ENCODE data around the gene PLOD1. TPM values are rescaled to one million over a fixed set of nuclear protein-coding genes. Genes with fewer than 3 reads are reported as not detected.

PLOD1 gene
- total and polyA plus RNA-seq, 10 of the 15 experiments (the other 5 are each of a cell fraction or from before 2014, with no cell fraction given), result 10.6 to 42.6 (median 29.3) TPM

DNA sequence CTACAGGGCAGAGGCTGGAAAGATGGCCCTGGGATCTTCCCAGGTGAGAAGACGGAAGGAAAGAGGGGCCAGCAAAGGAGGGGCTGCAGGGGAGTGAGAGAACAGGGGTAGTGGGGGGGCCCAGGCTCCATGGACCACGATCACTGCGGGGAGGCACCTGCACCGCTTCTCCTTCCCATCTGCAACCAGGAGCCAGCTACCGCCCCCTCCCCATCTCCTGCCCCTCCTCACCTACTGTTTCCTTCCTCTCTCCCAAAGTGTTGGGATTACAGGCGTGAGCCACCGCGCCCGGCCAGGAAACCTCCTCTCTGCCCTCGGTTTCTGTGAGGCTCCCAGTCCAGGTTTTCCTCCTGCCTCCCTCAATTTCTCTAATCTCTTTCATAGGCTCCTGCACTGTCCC is 27.6 kb upstream of the PLOD1 start:
- H3K4me1 ChIP-seq (ENCODE audit: control insufficient read depth, insufficient read depth, low read length), result no peaks in the 10 kb centered on the region
- DNase-seq (ENCODE audit: low read depth, low spot score), result no peak
- ChIA-PET POLR2A (interaction anchor here (0.6 kb wide), 1 partner anchor 100 kb away, joined by 4 read pairs; no protein-coding TSS in a partner anchor), SMC1A (ENCODE audit: uncharacterized antibody, unreplicated experiment) (interaction anchor here (0.8 kb wide), 1 partner anchor 75 kb away, joined by 3 read pairs; no protein-coding TSS in a partner anchor), RAD21 (ENCODE audit: unreplicated experiment) (no interaction called here), CTCF (no interaction called here)
- intact Hi-C loops (cut with micrococcal nuclease; ENCODE audit: unreplicated experiment), result loop anchor here (1.0 to 10.0 kb wide), 3 partner anchors 69 to 1432 kb away; partner anchors contain the start of genes DFFA and PEX14
- H3K9me3 ChIP-seq (replicated peaks; ENCODE audit: control insufficient read depth, insufficient read depth, low read length), result no peaks in the 10 kb centered on the region
- no peak overlapping the region for H3K4me3 ChIP-seq
- no peaks in the 10 kb centered on the region for H3K36me3 ChIP-seq (ENCODE audit: control insufficient read depth in 2 of 2, insufficient read depth in 2 of 2, low read length in 1 of 2)
- no peak overlapping the region for H2AFZ ChIP-seq (ENCODE audit: control insufficient read depth, low read depth, low read length)
- FAIRE-seq, result no peak
- in situ Hi-C loops (cut with MboI), result no loop called here
- no peaks in the 10 kb centered on the region for H3K27me3 ChIP-seq (replicated peaks in 1 of 2; ENCODE audit: control insufficient read depth in 2 of 2, insufficient read depth in 2 of 2, low read length in 1 of 2)
- no peak overlapping the region for H3K9ac ChIP-seq (ENCODE audit: control insufficient read depth, insufficient read depth, low read length)
- no peaks in the 10 kb centered on the region for H3K79me2 ChIP-seq (ENCODE audit: control insufficient read depth, insufficient read depth, low read length)
- H3K27ac ChIP-seq (ENCODE audit: control insufficient read depth, insufficient read depth), result no peak overlapping the region
- H3K4me2 ChIP-seq (ENCODE audit: control insufficient read depth, insufficient read depth), result no peak overlapping the region
- no peak for ATAC-seq
- no peaks in the 10 kb centered on the region for H4K20me1 ChIP-seq (ENCODE audit: control insufficient read depth, insufficient read depth)
- 79% methylated on average over 10 of the region's 10 CpGs for WGBS (ENCODE audit: insufficient coverage, insufficient replicate concordance, low lambda C conversion rate, missing lambda C conversion rate)
- TF ChIP-seq, protein P1, sequence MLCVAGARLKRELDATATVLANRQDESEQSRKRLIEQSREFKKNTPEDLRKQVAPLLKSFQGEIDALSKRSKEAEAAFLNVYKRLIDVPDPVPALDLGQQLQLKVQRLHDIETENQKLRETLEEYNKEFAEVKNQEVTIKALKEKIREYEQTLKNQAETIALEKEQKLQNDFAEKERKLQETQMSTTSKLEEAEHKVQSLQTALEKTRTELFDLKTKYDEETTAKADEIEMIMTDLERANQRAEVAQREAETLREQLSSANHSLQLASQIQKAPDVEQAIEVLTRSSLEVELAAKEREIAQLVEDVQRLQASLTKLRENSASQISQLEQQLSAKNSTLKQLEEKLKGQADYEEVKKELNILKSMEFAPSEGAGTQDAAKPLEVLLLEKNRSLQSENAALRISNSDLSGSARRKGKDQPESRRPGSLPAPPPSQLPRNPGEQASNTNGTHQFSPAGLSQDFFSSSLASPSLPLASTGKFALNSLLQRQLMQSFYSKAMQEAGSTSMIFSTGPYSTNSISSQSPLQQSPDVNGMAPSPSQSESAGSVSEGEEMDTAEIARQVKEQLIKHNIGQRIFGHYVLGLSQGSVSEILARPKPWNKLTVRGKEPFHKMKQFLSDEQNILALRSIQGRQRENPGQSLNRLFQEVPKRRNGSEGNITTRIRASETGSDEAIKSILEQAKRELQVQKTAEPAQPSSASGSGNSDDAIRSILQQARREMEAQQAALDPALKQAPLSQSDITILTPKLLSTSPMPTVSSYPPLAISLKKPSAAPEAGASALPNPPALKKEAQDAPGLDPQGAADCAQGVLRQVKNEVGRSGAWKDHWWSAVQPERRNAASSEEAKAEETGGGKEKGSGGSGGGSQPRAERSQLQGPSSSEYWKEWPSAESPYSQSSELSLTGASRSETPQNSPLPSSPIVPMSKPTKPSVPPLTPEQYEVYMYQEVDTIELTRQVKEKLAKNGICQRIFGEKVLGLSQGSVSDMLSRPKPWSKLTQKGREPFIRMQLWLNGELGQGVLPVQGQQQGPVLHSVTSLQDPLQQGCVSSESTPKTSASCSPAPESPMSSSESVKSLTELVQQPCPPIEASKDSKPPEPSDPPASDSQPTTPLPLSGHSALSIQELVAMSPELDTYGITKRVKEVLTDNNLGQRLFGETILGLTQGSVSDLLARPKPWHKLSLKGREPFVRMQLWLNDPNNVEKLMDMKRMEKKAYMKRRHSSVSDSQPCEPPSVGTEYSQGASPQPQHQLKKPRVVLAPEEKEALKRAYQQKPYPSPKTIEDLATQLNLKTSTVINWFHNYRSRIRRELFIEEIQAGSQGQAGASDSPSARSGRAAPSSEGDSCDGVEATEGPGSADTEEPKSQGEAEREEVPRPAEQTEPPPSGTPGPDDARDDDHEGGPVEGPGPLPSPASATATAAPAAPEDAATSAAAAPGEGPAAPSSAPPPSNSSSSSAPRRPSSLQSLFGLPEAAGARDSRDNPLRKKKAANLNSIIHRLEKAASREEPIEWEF (IDR thresholded peaks at IDR 0.05; ENCODE audit: insufficient replicate concordance, low read depth, low read length), result no peak
- TF ChIP-seq WRNIP1 (IDR thresholded peaks at IDR 0.05; ENCODE audit: borderline replicate concordance, low read depth, low read length), result no peak
- TF ChIP-seq PAX8 (IDR thresholded peaks at IDR 0.05), result no peak
- no peak for TF ChIP-seq BMI1 (IDR thresholded peaks at IDR 0.05; ENCODE audit: borderline replicate concordance)
- TF ChIP-seq NR2F1 (conservative IDR thresholded peaks at IDR 0.05), result no peak
- TF ChIP-seq SRF (IDR thresholded peaks at IDR 0.05; ENCODE audit: low read depth in 2 of 2, low read length in 2 of 2), result no peak
- no peak for TF ChIP-seq TCF7 (IDR thresholded peaks at IDR 0.05; ENCODE audit: borderline replicate concordance)
- TF ChIP-seq, protein P2, sequence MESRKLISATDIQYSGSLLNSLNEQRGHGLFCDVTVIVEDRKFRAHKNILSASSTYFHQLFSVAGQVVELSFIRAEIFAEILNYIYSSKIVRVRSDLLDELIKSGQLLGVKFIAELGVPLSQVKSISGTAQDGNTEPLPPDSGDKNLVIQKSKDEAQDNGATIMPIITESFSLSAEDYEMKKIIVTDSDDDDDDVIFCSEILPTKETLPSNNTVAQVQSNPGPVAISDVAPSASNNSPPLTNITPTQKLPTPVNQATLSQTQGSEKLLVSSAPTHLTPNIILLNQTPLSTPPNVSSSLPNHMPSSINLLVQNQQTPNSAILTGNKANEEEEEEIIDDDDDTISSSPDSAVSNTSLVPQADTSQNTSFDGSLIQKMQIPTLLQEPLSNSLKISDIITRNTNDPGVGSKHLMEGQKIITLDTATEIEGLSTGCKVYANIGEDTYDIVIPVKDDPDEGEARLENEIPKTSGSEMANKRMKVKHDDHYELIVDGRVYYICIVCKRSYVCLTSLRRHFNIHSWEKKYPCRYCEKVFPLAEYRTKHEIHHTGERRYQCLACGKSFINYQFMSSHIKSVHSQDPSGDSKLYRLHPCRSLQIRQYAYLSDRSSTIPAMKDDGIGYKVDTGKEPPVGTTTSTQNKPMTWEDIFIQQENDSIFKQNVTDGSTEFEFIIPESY (IDR thresholded peaks at IDR 0.05), result no peak
- TF ChIP-seq EZH2 (IDR thresholded peaks at IDR 0.05; ENCODE audit: borderline replicate concordance, control insufficient read depth, low read depth, low read length), result no peak
- TF ChIP-seq, protein P3, sequence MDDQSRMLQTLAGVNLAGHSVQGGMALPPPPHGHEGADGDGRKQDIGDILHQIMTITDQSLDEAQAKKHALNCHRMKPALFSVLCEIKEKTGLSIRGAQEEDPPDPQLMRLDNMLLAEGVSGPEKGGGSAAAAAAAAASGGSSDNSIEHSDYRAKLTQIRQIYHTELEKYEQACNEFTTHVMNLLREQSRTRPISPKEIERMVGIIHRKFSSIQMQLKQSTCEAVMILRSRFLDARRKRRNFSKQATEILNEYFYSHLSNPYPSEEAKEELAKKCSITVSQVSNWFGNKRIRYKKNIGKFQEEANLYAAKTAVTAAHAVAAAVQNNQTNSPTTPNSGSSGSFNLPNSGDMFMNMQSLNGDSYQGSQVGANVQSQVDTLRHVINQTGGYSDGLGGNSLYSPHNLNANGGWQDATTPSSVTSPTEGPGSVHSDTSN (IDR thresholded peaks at IDR 0.05; ENCODE audit: insufficient replicate concordance, low read depth, low read length), result no peak
- BruUV-seq (replicated peaks), result no TSS peak

Measured in GM12878 (cell line).